Stomach (tissue), 9 donors: Measurements from ENCODE around the gene DIPK1A. TPM values are rescaled to one million over a fixed set of nuclear protein-coding genes. Genes with fewer than 3 reads are reported as not detected.

Experiments used
- DNase-seq, 2 donors: peaks; one replicate each; pipeline versions ENCODE4 v3.0.0 to v3.0.0-alpha.2; 2013 to 2019
- H3K27ac ChIP-seq, 5 donors: fragments of 200-600 bp in 4 of 5; sonication (generic) in 4 of 5; one replicate each; pipeline ENCODE4 v1.5.1; 2013 to 2019; ENCODE audit warnings: mild to moderate bottlenecking in 1 of 5, moderate library complexity in 1 of 5
- H3K27me3 ChIP-seq, 3 donors: fragments of 200-600 bp; sonication (generic); one replicate each; pipeline ENCODE4 v1.5.1; 2017 to 2019; ENCODE audit warnings: mixed run types in 1 of 3
- H3K36me3 ChIP-seq, 4 donors: fragments of 200-600 bp; sonication (generic); 1 replicate in 3 of 4; 2 replicates in 1 of 4; pipeline ENCODE4 v1.5.1; 2016 to 2019
- H3K4me1 ChIP-seq, 4 donors: fragments of 200-600 bp; sonication (generic); one replicate each; pipeline ENCODE4 v1.5.1; 2016 to 2019
- H3K4me3 ChIP-seq, 4 donors: fragments of 200-600 bp; sonication (generic) in 3 of 4; one replicate each; pipeline ENCODE4 v1.5.1; 2016 to 2019; ENCODE audit warnings: mild to moderate bottlenecking in 1 of 4
- H3K9me3 ChIP-seq, 4 donors: fragments of 200-600 bp; sonication (generic); one replicate each; pipeline ENCODE4 v1.5.1; 2016 to 2019
- CTCF ChIP-seq, 7 experiments: fragments of 450-650 bp in 4 of 7; fragments of 200-600 bp in 3 of 7; sonication (generic) in 3 of 7; IDR thresholded peaks; one replicate each; pipeline ENCODE4 v1.5.1; 2016 to 2019; ENCODE audit warnings: antibody characterized with exemption in 7 of 7, control low read depth in 2 of 7, mild to moderate bottlenecking in 1 of 7
- EP300 ChIP-seq: sonication (generic); formaldehyde crosslinking; IDR thresholded peaks from one replicate; pipeline ENCODE4 v1.6.1; 2017; ENCODE audit warnings: antibody characterized with exemption
- POLR2A ChIP-seq, 4 donors: fragments of 450-650 bp; IDR thresholded peaks; one replicate each; pipeline ENCODE4 v1.6.1; 2016; ENCODE audit warnings: antibody characterized with exemption in 4 of 4, control low read depth in 2 of 4, mild to moderate bottlenecking in 1 of 4, moderate library complexity in 1 of 4
- POLR2AphosphoS5 ChIP-seq, 3 donors: sonication (generic); formaldehyde crosslinking; IDR thresholded peaks; one replicate each; pipeline ENCODE4 v1.6.1; 2016; ENCODE audit warnings: antibody characterized with exemption in 3 of 3
- whole genome bisulfite sequencing, 5 donors: extraction: QIAGEN DNeasy Blood & Tissue Kit in 3 of 5; methylation state at CpG; one replicate each; pipeline versions ENCODE4 v1.1.5 to v1.1.7; 2013 to 2018; 5-methylcytosine and 5-hydroxymethylcytosine counted together
- intact Hi-C: fragments of 100-400 bp; cut with DNase I; formaldehyde crosslinking; loops from one replicate; pipeline ENCODE4 v1.15.1; 2023; ENCODE audit warnings: low total_unique reads
- polyA plus RNA-seq, 3 donors: library from polyadenylated mRNA; stranded (reverse); fragments of 200-250 nt; gene quantifications; one replicate each; pipeline ENCODE4 v1.2.3, GENCODE V29; 2013
- total RNA-seq, 5 donors: library from RNA; depleted of rRNA; stranded (reverse); fragments of >200 nt; gene quantifications; one replicate each; pipeline versions ENCODE4 v1.1.0 to v1.2.3, GENCODE V29; 2014 to 2016
- donor health status: healthy with polysubstance abuse.
- donor health status: Bipolar disorder and iron deficiency.
- donor health status: healthy.

The DIPK1A gene
- total and polyA plus RNA-seq, 8 donors = 2.0 to 15.5 (median 5.0) TPM

DNA sequence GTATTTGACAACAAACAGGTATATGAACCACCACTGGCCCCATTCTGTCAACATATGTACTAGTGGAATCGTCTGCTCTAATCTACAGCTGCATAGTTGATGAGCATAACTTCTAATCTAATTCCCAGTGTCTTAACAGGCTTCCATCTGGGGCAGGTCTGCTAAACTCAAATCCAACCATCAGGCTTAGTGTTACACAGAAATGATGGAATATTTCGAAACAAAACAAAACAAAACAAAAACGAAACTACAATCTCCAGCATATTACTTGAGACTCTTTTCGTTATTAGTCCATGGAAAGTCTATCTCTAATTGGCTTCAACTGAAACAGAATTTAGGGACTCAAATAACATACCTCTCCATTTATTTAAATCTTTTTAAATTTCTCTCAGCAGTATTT is 37.6 kb downstream of the DIPK1A start:
- Histone ChIP-seq H3K36me3 (no peaks in the 10 kb centered on the region), H3K4me1 (peaks cover 0 to under 1% (median 0%) of the 10 kb centered on the region in 4 donors), H3K27me3 (no peaks in the 10 kb centered on the region), H3K4me3 (no peak overlapping the region), H3K27ac (peak overlapping the region in 1 of 5 donors; percentile 48), H3K9me3 (no peaks in the 10 kb centered on the region)
- WGBS, 5 donors = 75 to 82% (median 76%) methylated on average over 4 of the region's 4 CpGs
- TF ChIP-seq CTCF (IDR thresholded peaks at IDR 0.05) (no peak), POLR2A (IDR thresholded peaks at IDR 0.05) (no peak), EP300 (no peak)
- no peak for DNase-seq
- intact Hi-C loops = no loop called here

DNA sequence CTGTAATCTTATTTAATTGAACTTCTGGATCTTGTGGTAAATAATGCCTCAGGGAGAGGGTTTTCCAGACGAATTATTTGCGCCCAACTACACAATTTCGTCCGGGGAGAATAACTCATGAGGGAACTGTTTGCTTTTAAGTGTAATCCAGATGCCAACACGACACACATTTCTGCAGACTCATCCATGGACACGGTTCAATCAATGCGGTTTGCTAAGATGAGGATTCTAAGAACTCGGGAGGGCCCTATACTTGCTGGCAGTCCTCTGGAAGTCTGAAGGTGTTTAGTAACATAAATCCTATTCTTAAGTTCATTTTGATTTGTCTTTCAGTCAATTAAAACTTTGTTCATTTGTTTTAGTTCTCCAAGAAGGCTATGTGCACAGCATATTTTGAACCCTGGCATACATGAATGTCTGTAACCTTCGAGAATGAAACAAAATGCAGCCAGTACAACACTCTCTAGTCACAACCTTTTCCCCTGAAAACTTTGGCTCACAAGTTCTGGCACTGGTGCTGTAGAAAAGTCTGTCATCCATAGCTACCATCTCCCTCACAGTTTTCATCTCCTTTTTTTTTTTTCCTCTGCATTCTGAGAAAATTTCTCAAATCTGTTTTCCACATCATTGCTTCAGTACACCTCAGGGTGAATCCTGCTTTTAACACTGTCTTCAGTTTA is 38.8 kb downstream of the DIPK1A start:
- H3K27me3 ChIP-seq = no peaks in the 10 kb centered on the region
- H3K9me3 ChIP-seq = no peaks in the 10 kb centered on the region
- H3K4me3 ChIP-seq = no peak overlapping the region
- peak overlapping the region in 1 of 5 donors; percentile 48 for H3K27ac ChIP-seq
- no peak for DNase-seq
- H3K4me1 ChIP-seq = peaks cover 0 to 3% (median 2%) of the 10 kb centered on the region in 4 donors
- intact Hi-C loops = no loop called here
- no peak for TF ChIP-seq EP300
- TF ChIP-seq POLR2AphosphoS5 (IDR thresholded peaks at IDR 0.05) = no peak
- no peak for TF ChIP-seq CTCF (IDR thresholded peaks at IDR 0.05)
- TF ChIP-seq POLR2A (IDR thresholded peaks at IDR 0.05) = no peak
- 70 to 85% (median 76%) methylated on average over 9 of the region's 9 CpGs for WGBS, 5 donors
- no peaks in the 10 kb centered on the region for H3K36me3 ChIP-seq

- Histone ChIP-seq H3K9me3 (no peaks in the 10 kb centered on the region), H3K27ac (no peak overlapping the region), H3K4me3 (no peak overlapping the region), H3K4me1 (peaks cover 0 to 15% (median 14%) of the 10 kb centered on the region in 4 donors), H3K27me3 (no peaks in the 10 kb centered on the region), H3K36me3 (no peaks in the 10 kb centered on the region)
- TF ChIP-seq CTCF (IDR thresholded peaks at IDR 0.05) (no peak), POLR2AphosphoS5 (IDR thresholded peaks at IDR 0.05) (no peak), EP300 (no peak), POLR2A (IDR thresholded peaks at IDR 0.05) (no peak)
- WGBS, 5 donors = 81 to 88% (median 82%) methylated on average over 8 of the region's 8 CpGs
- intact Hi-C loops = no loop called here
- no peak for DNase-seq
Observed at GRCh38 chr1:92921031-92922023, 39.9 kb downstream of the DIPK1A start.

DNA sequence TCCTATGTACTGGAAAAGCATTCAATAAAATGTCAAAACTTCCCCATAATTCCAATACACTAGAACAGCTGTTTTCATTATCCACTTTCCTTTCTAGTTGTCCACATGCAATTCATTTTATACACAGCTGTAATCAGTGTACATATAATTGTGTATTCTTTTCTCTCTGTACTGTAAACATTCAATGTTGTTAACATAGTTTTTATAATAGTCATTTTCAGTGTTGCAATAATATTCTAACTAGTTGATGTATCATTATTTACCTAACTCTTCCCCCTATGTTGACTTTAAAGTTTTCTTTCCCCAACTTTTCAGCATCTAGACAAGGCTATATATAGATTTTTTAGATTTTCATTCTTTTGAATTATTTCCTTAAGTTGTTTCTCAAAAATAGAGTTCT is 44.4 kb downstream of the DIPK1A start:
- no peaks in the 10 kb centered on the region for H3K36me3 ChIP-seq
- peaks cover 0 to 28% (median 22%) of the 10 kb centered on the region in 4 donors for H3K4me1 ChIP-seq
- H3K27me3 ChIP-seq = no peaks in the 10 kb centered on the region
- TF ChIP-seq POLR2A (IDR thresholded peaks at IDR 0.05) (no peak), EP300 (no peak), CTCF (IDR thresholded peaks at IDR 0.05) (no peak), POLR2AphosphoS5 (IDR thresholded peaks at IDR 0.05) (no peak)
- peak overlapping the region in 1 of 5 donors; percentile 59 for H3K27ac ChIP-seq
- intact Hi-C loops = no loop called here
- no peak for DNase-seq
- H3K4me3 ChIP-seq = no peak overlapping the region
- H3K9me3 ChIP-seq = no peaks in the 10 kb centered on the region
